ENCODE results near the gene OSTM1. TPM values are rescaled to one million over a fixed set of nuclear protein-coding genes. Genes with fewer than 3 reads are reported as not detected.
"Not testable (repeated sequence)": the region's sequence is repeated elsewhere in the genome, so short reads cannot be mapped to it uniquely, and the experiment has no call there.

The OSTM1 gene
- total RNA-seq, 1 experiment from 2014 or later, result 20.9 TPM

GRCh38 chr6:108020472-108021116, 53.9 kb downstream of the OSTM1 start:
- Histone ChIP-seq H3K23me2 (ENCODE audit: insufficient read length, low read depth, low read length, poor library complexity, severe bottlenecking) (no peaks in the 10 kb centered on the region), H2BK15ac (ENCODE audit: low read depth, low read length) (no peak overlapping the region), H3K4me1 (ENCODE audit: insufficient read depth, low read length) (no peaks in the 10 kb centered on the region), H3K4me2 (ENCODE audit: insufficient read depth, insufficient read length, low read length) (no peak overlapping the region), H4K8ac (replicated peaks; ENCODE audit: insufficient read length, low read depth, low read length) (no peak overlapping the region), H2BK5ac (ENCODE audit: insufficient read length, low read length) (no peak overlapping the region), H3K23ac (ENCODE audit: insufficient read length, low read depth, low read length) (no peak overlapping the region), H3K56ac (ENCODE audit: insufficient read length, low read depth, low read length) (no peak overlapping the region), H4K91ac (ENCODE audit: insufficient read length, low read depth, low read length) (no peak overlapping the region), H4K5ac (ENCODE audit: insufficient read length, low read depth, low read length) (no peak overlapping the region), H3K9ac (ENCODE audit: extremely low read depth, insufficient read length, low read length) (no peak overlapping the region), H3K79me1 (ENCODE audit: insufficient read depth, low read depth, low read length, poor library complexity, severe bottlenecking) (no peaks in the 10 kb centered on the region), H3K9me3 (ENCODE audit: control insufficient read depth, low read depth, low read length) (no peaks in the 10 kb centered on the region), H2BK120ac (ENCODE audit: low read depth, low read length, poor library complexity, severe bottlenecking) (no peak overlapping the region), H3K27me3 (ENCODE audit: insufficient read depth, low read length) (no peaks in the 10 kb centered on the region), H2BK12ac (ENCODE audit: insufficient read length, low read depth, low read length) (no peak overlapping the region), H3K14ac (ENCODE audit: insufficient read depth, low read length) (no peak overlapping the region), H3K27ac (ENCODE audit: insufficient read length, low read depth, low read length) (no peak overlapping the region), H3T11ph (ENCODE audit: low read length) (no peak overlapping the region), H3K79me2 (ENCODE audit: insufficient read depth, low read length) (no peaks in the 10 kb centered on the region), H4K20me1 (ENCODE audit: control insufficient read depth, insufficient read depth, insufficient read length) (no peaks in the 10 kb centered on the region), H3K4ac (ENCODE audit: low read depth, low read length) (no peak overlapping the region), H2BK20ac (ENCODE audit: low read depth, low read length, poor library complexity, severe bottlenecking) (no peak overlapping the region), H2AFZ (ENCODE audit: low read length) (no peak overlapping the region), H2AK5ac (ENCODE audit: insufficient read length, low read length) (no peak overlapping the region), H3K18ac (ENCODE audit: insufficient read length, low read depth, low read length) (no peak overlapping the region)
- no peaks in the 10 kb centered on the region for H3K4me1 Mint-ChIP-seq
- peak overlapping the region in 1 of 3 experiments; percentile 7; a peak in 1 of 7 replicates for H3K27ac Mint-ChIP-seq
- peaks cover 12 to 14% of the 10 kb centered on the region in 2 experiments for H3K9me3 Mint-ChIP-seq
- DNase-seq, result no peak
- no peak for TF ChIP-seq CTCF (conservative IDR thresholded peaks at IDR 0.05)
- H3K4me3 Mint-ChIP-seq, result no peak overlapping the region
- WGBS (ENCODE audit: extremely low coverage, insufficient read length, low lambda C conversion rate), result no CpG with 5 or more reads among the region's 6 CpGs
- H3K36me3 Mint-ChIP-seq (ENCODE audit: insufficient read depth in 1 of 3, low read depth in 3 of 3), result peaks cover 9 to 12% (median 11%) of the 10 kb centered on the region in 3 experiments
- H3K27me3 Mint-ChIP-seq (ENCODE audit: low read depth), result peaks cover 2% of the 10 kb centered on the region

- H2BK120ac ChIP-seq (ENCODE audit: low read depth, low read length, poor library complexity, severe bottlenecking); H3K9me3 ChIP-seq (ENCODE audit: control insufficient read depth, low read depth, low read length); H3K23me2 ChIP-seq (ENCODE audit: insufficient read length, low read depth, low read length, poor library complexity, severe bottlenecking); H3K27ac Mint-ChIP-seq; H4K8ac ChIP-seq (replicated peaks; ENCODE audit: insufficient read length, low read depth, low read length); H3K56ac ChIP-seq (ENCODE audit: insufficient read length, low read depth, low read length); H3K27me3 Mint-ChIP-seq (ENCODE audit: low read depth); H3K14ac ChIP-seq (ENCODE audit: insufficient read depth, low read length); H3K27ac ChIP-seq (ENCODE audit: insufficient read length, low read depth, low read length); H3K9ac ChIP-seq (ENCODE audit: extremely low read depth, insufficient read length, low read length); H3K18ac ChIP-seq (ENCODE audit: insufficient read length, low read depth, low read length); H2BK12ac ChIP-seq (ENCODE audit: insufficient read length, low read depth, low read length); H3K23ac ChIP-seq (ENCODE audit: insufficient read length, low read depth, low read length); H2BK5ac ChIP-seq (ENCODE audit: insufficient read length, low read length); H4K91ac ChIP-seq (ENCODE audit: insufficient read length, low read depth, low read length); H3K4me2 ChIP-seq (ENCODE audit: insufficient read depth, insufficient read length, low read length); H3K79me2 ChIP-seq (ENCODE audit: insufficient read depth, low read length); H2BK20ac ChIP-seq (ENCODE audit: low read depth, low read length, poor library complexity, severe bottlenecking); H2AFZ ChIP-seq (ENCODE audit: low read length); H3K4me1 Mint-ChIP-seq; H3K79me1 ChIP-seq (ENCODE audit: insufficient read depth, low read depth, low read length, poor library complexity, severe bottlenecking); H3K4me3 Mint-ChIP-seq; H2AK5ac ChIP-seq (ENCODE audit: insufficient read length, low read length); H2BK15ac ChIP-seq (ENCODE audit: low read depth, low read length); H3K27me3 ChIP-seq (ENCODE audit: insufficient read depth, low read length); H4K5ac ChIP-seq (ENCODE audit: insufficient read length, low read depth, low read length); H3K4me1 ChIP-seq (ENCODE audit: insufficient read depth, low read length); H4K20me1 ChIP-seq (ENCODE audit: control insufficient read depth, insufficient read depth, insufficient read length); H3K4ac ChIP-seq (ENCODE audit: low read depth, low read length); DNase-seq; H3T11ph ChIP-seq (ENCODE audit: low read length): not testable (repeated sequence)
- WGBS (ENCODE audit: extremely low coverage, insufficient read length, low lambda C conversion rate), result no CpG with 5 or more reads among the region's 6 CpGs
- H3K9me3 Mint-ChIP-seq, result peaks cover 30 to 33% of the 10 kb centered on the region in 2 experiments
- H3K36me3 Mint-ChIP-seq (ENCODE audit: insufficient read depth in 1 of 3, low read depth in 3 of 3), result peaks cover 14 to 29% (median 28%) of the 10 kb centered on the region in 3 experiments
These were observed 58.3 kb downstream of the OSTM1 start for GRCh38 chr6:108016283-108016682.

All from H9 (cell line).